ENCODE measurements around the gene VPS13D.
"Not testable (repeated sequence)": the region's sequence is repeated elsewhere in the genome, so short reads cannot be mapped to it uniquely, and the experiment has no call there.

The VPS13D gene

DNA sequence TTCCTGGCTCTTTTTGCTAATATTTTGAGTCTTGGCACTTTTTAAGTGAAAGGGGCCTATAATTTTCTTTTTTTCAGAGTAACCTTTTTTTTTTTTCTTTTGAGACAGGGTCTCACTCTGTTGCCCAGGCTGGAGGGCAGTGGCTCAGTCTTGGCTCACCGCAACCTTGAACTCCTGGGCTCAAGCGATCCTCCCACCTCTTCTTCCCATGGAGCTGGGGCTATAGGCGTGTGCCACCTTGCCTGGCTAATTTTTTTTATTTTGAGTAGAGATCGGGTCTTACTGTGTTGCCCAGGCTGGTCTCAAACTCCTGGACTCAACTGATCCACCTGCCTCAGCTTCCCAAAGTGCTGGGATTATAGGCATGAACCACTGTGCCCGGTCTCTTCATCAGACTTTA, 285.4 kb downstream of the VPS13D start:
- DNase-seq (ENCODE audit: low read depth): no peak

- no peak for DNase-seq (ENCODE audit: low read depth)
These were observed 286.9 kb downstream of the VPS13D start for GRCh38 chr1:12516741-12517140.

GRCh38 chr1:12518931-12519692, 289.3 kb downstream of the VPS13D start:
- no peak for DNase-seq (ENCODE audit: low read depth)

GRCh38 chr1:12519693-12520364, 290.0 kb downstream of the VPS13D start:
- DNase-seq (ENCODE audit: low read depth): no peak

DNA sequence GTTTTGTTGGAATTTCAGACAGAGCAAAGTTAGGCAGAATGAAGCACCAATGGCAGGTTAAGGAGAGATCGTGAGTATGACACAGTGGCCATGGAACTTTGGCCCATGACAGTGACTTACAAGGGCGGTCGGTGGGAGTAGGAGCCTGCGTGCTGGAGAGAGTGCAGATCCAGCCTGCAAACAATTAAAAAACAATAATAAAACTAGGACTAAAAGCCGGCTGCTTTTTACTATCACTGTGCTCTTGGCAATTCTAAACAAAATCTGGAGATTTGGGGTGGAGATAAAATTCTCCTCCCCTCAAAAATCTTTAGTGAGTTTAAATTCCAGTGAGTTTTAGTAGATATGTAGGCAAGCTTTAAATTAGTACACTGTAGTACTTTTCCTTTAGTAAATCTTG, 291.3 kb downstream of the VPS13D start:
- DNase-seq (ENCODE audit: low read depth): no peak

GRCh38 chr1:12522780-12523179, 292.9 kb downstream of the VPS13D start:
- DNase-seq (ENCODE audit: low read depth): not testable (repeated sequence)

DNA sequence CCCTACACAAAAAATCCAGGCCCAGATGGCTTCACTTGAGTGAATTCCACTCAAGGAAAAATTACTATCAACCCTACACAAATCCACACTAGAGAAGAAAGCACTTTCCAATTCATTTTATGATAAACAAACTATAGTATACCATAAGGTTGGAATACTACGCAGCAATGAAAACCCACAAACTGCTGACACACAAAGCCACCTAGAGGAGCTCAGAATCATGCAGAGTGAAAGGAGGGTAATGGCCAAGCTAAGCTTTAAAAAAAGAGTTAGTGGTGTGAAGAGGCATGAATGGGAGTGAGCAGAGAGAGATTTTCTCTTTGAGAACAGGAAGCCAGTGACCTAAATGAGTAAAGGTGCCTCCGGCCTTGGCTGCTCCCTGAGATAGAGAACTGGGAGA, 294.4 kb downstream of the VPS13D start:
- DNase-seq (ENCODE audit: low read depth): no peak

GRCh38 chr1:12525311-12526181, 295.7 kb downstream of the VPS13D start:
- no peak for DNase-seq (ENCODE audit: low read depth)

DNA sequence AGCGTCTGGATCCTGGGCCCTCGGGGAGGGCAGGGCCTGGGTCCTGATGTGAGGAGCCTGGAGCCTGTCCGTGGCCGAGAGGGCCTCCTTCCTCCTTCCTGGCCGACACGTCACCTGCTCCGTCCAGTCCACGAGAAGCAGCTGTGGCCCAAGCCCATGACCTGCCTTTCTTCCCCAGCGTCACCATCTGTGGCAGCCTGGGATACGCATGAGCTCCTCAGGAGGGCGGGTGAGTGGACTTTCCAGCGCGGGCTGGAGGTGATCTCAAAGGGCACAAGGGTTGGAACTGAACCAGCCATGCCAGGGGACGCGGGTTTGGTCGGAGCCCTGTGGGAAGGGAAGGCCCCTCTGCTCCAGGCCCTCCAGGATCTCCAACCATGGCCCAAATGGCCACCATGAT, 297.7 kb downstream of the VPS13D start:
- no peak for DNase-seq (ENCODE audit: low read depth)

GRCh38 chr1:12528021-12528852, 298.4 kb downstream of the VPS13D start:
- DNase-seq (ENCODE audit: low read depth): no peak

- DNase-seq (ENCODE audit: low read depth): no peak
These were observed 299.9 kb downstream of the VPS13D start for GRCh38 chr1:12529640-12530174.

DNA sequence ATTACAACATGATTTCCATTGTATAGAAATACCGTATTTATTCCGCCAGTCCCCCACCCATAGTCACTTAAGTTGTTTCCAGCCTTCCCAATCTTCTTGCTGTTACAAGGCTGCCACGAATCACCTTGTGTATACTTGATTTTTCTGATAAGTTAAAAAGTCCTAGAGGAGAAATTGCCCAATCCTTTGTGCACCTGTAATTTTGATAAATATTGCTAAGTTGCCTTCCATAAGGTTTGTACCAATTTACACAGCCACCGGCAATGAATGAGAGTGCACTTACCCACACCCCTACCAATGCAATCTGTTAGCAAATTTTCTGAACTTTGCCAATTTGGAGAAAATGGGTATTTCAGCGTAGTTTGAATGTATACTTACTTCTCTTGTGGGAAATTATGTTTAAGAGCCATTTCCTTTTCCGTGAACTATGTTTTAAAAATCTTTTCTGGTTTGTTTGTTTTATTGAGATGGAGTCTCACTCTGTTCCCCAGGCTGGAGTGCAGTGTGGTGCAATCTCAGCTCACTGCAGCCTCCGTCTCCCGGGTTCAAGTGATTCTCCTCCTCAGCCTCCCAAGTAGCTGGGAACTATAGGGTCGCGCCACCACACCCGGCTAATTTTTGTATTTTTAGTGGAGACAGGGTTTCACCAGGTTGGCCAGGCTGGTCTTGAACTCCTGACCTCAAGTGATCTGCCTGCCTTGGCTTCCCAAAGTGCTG, 300.8 kb downstream of the VPS13D start:
- DNase-seq (ENCODE audit: low read depth): no peak

DNA sequence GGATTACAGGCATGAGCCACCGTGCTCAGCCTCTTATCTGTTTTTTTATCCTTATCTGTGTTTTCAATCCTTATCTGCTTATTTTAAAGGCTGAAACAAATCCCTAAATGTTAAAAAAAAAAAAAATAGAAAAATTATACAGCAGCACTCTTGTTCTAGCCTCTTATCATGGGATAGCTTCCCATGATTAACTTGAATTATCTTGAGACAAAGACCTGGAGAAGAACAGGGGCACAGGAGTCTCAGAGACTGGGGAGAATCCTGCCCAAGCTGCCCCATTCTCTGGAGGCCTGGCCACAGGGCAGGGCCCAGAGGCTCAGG, 301.3 kb downstream of the VPS13D start:
- DNase-seq (ENCODE audit: low read depth): no peak

DNA sequence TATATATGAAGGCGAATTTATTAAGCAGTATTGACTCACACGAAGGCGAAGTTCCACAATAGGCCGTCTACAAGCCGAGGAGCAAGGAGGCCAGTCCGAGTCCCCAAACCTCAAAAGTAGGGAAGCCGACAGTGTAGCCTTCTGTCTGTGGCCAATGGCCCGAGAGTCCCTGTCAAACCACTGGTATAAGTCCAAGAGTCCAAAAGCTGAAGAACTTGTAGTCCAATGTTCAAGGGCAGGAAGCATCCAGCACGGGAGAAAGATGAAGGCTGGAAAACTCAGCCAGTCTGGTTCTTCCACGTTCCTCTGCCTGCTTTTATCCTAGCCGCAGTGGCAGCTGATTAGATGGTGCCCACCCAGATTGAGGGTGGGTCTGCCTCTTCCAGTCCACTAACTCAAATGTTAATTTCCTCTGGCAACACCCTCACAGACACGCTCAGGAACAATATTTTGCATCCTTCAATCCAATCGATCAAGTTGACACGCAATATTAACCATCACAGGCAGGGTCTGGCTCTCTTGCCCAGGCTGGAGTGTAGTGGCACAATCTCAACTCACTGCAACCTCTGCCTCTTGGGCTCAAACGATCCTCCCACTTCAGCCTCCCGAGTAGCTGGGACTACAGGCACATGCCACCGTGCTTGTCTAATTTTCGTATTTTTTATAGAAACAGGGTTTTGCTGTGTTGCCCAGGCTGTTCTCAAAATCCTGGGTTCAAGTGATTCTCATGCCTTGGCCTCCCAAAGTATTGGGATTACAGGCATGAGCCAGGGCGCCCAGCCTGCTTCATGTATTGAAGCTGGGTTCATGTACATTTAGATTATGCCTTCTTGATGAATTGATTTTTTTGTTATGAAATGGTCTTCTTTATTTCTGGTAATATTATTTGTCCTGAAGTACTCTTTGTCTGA, 302.8 kb downstream of the VPS13D start:
- no peak for DNase-seq (ENCODE audit: low read depth)

DNA sequence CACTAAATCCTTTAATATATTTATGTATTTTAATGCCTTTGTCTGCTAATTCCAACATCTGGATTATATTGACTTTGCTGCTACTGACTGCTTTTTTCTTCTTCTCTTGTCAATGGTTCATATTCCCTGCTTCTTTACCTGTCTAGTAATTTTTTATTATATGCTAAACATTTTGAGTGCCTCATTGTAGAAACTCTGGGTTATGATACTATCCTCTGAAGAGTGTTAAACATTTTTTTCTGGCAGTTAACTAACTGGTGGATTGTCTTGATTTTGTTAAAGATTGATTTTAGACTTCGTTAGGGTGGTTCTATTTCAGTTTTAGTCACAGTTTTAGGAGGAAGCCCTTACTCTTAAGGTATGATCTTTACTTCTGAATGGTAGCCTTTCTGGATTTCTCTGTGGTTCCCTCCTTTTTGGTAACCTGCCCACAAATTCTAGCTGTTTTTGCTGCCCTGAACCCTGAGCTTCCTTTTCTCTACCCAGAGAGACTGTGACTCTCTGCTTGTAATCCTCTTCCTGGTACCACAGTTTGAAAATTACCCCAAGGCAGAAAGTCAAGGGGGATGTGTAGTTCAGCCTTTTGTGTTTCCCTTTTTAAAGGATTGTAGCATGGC, 306.3 kb downstream of the VPS13D start:
- DNase-seq (ENCODE audit: low read depth): no peak

DNA sequence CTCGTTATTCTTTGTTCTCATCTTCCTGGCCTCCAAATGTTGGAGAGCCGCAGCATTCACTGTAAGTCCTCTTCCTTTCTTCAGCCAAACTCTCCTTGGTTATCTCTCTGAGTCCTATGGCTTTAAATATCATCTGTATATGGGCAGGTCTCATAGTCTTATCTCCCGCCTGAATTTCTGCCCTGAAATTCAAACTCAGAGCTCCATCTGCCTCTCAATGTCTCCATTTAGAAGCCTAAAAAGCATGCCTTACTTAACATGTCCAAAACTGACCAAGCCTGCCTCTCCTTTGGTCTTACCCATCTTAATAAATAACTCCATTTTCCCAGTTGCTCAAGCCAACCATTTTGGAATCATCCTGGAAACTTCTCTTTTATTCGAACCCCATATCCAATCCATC, 307.5 kb downstream of the VPS13D start:
- no peak for DNase-seq (ENCODE audit: low read depth)

GRCh38 chr1:12537906-12538461, 308.2 kb downstream of the VPS13D start:
- DNase-seq (ENCODE audit: low read depth): no peak

DNA sequence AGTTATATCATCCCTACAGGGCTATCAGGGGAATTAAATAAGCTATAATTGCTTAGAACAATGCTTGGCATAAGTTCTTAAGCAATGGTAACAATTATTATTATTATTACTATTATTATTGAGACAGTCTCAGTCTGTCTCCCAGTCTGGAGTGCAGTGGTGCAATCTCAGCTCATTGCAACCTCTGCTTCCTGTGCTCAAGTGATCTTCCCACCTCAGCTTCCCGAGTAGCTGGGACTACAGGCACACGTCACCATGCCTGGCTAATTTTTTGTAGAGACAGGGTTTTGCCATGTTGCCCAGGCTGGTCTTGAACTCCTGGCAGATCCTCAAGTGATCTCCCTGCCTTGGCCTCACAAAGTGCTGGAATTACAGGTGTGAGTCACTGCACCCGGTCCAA, 308.7 kb downstream of the VPS13D start:
- DNase-seq (ENCODE audit: low read depth): not testable (repeated sequence)

DNA sequence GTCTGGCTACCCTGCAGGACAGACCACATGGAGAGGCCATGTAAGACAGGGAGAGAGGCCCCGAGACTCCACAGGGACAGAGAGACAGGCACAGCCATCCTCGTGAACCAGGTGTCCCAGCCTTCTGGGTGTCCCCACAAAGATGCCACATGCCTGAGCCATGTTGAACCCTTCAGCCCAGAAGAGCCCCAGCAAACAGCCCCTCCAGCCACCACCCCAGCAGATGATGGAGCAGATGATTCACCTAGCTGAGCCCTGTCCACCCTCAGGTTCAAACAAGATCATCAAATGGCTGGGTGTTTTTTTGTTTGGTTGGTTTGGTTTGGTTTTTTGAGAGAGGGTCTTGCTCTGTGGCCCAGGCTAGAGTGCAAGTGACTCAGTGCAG, 309.5 kb downstream of the VPS13D start:
- no peak for DNase-seq (ENCODE audit: low read depth)

Measured in HS-27A (cell line).